ENCODE results near the gene PROCA1.

The PROCA1 gene, protein sequence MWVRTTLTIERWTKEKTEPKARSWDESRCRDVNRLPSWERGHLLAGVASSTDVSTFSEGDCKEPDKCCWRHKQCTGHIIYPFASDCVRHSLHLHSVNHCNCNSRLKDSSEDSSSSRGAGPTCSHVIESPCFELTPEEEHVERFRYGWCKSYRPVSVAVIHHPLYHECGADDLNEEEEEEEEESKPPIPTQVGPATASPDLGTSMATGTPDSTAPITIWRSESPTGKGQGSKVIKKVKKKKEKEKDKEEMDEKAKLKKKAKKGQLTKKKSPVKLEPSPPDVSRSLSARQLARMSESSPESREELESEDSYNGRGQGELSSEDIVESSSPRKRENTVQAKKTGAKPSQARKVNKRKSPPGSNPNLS

DNA sequence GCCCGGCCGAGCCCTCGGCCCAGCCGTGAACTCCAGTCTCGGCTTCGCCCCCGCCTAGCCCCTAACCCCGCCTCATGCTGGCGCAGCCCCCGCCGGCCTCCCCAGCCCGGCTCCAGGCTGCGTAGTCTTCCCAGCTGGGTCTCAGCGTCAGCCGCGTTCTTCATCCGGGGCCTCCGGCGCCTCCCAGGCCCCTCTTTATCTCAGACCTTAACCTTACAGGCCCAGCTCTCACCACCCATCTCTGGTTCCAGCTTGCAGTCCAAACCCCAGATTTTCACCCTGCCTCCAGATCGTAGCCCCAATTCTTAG is at the start of gene PROCA1:
TSS of gene PROCA1 (minus strand) at position 166 of the 309 bp plus-strand sequence. CDS start 228 bp downstream, outside the sequence.
- DNase-seq (ENCODE audit: low spot score): no peak

DNA sequence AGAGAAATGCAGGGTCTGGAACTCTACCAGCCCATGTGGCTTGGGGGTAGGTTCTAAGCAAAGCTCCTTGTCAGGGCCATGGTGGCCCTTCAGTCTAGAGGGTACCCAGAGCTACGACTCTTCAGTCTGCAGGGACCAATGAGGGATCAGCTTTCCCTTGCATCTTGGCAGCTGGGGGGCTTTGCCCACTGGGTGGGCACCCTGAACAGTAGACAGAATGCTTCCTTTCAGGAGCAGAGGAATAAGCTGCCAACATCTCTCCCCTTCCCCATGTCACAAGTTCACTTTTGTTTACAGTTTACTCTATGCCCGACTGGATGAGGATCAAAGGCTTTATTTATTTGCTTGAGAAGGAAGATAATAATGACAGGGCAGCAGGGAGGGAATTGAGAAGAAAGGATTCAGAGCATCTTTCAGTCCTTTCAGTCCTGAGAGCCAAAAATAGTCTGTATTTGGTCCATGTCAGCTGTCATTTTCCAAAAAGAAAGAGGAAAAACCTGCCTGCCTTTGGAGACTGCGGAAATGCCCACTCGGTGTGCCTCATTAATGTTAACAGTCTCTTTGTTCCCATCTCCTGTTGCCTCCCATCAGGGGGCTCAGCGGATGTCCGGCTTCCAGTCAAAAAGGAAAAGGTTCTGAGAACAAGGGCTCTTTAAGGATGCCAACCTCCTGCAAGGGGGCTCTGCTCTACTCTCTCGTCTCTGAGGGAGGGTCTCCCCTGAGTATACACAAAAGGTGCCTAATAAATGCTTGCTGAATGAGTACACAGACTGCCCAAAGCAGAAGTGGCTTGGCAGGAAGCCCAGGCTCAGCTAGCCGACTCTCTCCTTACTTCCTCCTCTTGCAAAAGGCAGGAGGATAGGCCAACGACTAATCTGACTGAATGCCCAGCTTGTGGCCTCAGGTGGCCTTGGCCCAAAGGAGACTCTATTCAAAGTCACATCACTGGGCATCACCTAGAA is 49.2 kb upstream of the PROCA1 start:
- DNase-seq (ENCODE audit: low spot score): no peak

DNA sequence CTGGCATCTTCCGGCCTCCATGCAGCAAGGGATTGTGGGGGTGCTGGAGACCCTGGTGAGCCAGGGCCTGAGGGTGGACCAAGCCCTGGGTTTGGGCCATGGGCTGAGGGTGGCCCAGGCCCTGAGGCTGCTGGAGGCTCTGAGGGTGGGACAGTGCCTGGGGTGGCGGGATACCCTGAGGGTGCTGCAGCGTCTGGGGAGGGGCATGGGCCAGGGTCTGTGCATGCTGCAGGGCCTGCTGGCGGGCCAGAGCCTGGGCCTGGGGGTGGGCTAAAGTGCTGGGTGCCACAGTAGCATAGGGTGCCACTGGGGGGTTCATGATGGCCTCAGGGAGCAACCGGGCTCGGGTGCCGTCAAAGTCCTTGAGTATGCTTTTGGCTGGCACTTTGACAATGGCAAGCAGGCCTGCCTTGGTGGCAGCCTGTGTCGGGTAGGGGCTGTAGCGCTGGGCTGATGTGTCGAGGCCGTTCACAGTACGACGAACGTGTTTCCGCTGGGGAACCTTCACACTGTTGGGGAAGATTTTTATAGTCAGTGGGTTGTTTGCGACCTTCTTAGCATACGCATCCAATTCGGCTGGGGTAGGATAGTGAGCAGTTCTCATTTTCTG is 47.7 kb upstream of the PROCA1 start:
- DNase-seq (ENCODE audit: low spot score): no peak

DNA sequence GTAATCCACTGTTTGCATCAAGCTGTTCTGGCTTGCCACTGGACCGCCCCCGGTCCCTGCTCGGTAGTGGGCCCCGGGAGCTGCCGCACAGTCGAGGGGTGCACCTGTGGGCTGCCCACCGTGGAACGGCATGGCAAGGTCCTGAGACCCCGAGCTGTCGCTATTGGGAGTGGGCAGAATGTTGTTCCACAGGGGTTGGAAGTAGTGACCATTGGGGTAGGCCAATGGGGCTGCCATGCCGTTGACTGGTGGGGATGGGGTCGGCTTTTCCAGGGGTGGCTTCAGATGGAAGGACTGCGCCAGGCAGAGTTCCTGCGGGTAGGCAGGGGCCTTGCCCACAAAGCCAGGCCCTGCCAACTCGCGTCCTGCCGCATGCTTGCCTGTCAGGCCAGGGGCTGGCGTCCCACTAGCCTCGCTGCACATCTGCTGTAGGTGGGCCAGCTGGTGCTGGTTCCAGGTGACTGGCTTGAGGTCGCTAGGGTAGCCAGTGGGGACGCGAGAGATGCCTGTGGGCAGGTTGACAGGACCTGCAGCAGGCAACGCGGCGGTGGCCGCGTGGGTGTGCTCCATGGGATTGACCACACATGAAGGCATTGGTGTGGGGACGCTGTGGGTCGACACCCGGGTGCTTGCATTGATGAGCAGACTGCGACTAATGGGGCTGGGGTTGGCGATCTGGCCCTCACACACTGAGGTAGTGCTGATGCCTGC is 46.9 kb upstream of the PROCA1 start:
- no peak for DNase-seq (ENCODE audit: low spot score)

DNA sequence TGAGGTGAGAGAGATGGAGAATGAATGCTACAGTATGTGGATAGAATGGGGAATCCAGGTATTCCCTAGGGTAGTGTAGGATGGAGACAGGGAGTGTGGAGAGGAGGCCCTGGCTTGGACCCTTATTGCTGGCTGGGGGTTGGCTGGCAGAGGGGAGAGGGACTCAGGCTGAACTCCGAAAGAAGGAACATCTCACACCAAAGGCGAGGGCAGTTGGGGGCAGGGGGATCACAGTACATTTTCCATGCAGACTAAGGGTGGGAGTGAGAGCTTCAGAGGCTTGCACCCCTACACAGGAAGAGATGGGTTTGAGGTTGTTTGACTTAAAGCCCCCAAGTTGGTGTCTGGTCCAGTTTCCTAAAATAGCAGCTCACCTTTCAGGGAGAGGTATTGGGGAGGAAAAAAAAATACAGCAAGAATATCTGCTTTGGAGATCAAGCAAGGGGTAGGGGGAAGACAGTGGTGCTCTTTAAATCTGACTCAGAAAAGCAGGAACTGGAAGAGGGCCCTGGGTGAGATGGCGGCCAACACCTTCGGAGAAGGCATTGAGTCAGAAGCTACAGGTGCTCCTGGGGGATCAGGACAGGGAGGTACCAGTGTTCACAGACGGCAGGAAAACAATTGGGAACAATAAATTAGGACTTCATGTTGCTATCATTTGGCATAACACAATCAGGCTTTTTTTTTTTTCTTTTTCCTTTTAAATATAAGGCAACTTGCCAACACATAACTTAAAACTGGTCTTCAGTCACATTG is 44.5 kb upstream of the PROCA1 start:
- no peak for DNase-seq (ENCODE audit: low spot score)

DNA sequence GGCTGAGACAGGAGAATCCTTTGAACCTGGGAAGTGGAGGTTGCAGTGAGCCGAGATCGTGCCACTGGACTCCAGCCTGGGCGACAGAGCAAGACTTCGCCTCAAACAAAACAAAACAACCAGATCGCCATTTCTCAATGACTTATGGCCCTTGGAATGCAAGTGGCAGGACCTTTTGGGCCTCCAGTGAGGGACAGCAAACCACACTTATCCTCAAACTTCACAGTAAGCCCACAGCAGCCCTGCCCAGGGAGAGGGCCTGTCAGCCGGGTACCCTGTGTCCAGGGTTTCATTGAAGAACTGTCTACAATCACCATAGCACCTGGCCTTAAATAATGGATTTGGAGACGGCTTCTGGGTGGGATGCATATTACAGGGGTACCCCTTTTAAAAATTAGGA is 43.8 kb upstream of the PROCA1 start:
- DNase-seq (ENCODE audit: low spot score): no peak

DNA sequence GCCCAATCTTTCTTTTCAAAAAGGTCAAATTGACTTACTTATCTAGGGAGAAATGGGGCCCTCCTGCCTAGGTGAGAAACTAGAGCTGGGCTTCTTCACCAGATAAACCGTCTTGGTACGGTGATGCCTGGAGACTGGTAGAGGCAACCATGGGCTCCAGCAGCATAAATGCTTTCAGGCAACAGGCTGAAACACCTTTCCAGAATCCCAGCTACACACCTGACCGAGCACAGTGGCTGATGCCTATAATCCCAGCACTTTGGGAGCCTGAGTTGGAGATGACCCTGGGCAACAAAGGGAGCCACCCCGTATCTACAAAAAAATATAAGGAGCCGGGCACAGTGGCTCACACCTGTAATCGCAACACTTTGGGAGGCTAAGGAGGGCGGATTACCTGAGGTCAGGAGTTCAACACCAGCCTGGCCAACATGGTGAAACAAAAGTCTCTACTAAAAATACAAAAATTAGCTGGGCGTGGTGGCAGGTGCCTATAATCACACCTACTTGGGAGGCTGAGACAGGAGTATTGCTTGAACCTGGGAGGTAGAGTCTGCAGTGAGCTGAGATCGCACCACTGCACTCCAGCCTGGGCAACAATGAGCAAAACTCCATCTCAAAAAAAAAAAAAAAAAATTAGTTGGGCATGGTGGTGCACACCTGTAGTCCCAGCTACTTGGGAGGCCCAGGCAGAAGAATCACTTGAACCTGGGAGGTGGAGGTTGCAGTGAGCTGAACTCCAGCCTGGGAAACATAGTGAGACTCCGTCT is 40.1 kb upstream of the PROCA1 start:
- DNase-seq (ENCODE audit: low spot score): no peak

DNA sequence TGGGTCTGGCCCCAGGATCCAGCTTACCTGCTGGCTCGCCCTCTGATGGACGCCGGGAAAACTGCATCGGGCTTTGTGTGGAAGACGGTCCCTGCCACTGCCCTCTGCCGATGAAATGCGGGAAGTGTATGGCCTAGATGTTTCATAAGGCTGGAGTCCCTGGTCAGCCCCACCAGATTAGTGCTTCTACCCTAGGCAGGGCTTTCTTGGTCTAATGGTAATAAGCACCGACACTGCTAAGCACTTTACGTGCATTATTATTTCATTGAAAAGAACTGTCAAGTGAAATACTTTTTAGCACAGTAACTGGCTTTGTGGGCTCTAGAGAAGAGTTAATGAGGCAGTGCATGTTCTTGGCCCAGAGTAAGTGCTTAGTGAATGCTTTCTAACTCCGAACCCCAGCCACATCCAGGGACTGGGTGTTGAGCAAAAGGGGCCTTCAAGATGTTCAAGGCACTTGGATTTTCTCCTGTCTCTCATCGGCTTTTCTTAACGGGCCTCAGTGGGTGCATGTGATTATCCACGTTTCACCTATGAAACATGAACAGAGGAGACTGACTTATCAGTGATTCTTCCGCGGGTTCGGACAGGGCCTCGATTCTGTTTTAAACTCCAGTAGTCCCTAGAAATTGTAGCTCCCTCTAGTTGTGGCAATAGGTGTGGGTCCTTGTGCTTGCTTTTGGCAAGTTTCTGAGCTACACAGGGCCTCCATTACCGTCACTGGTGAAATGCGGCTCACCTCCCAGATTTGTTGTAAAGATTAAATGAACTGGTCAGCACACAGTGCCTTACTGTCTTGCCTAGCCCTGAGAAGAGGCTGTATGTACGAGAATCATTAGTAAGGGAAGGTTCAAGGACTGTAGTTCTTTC is 38.7 kb upstream of the PROCA1 start:
- peak; percentile 90 for DNase-seq (ENCODE audit: low spot score)

DNA sequence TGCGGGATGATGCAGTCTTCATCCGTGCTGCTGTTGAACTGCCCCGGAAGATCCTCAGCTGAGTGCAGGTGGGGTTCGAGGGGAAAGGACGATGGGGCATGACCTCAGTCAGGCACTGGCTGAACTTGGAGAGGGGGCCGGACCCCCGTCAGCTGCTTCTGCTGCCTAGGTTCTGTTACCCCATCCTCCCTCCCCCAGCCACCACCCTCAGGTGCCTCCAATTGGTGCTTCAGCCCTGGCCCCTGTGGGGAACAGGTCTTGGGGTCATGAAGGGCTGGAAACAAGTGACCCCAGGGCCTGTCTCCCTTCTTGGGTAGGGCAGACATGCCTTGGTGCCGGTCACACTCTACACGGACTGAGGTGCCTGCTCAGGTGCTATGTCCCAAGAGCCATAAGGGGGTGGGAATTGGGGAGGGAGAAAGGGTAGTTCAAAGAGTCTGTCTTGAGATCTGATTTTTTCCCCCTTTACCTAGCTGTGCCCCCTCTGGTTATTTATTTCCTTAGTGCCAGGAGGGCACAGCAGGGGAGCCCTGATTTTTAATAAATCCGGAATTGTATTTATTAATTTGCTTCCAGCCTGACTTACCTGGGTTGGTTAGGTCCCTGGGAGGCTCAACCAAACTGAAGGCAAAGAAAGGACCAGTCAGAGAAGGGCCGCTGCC is 38.0 kb upstream of the PROCA1 start:
- no peak for DNase-seq (ENCODE audit: low spot score)

DNA sequence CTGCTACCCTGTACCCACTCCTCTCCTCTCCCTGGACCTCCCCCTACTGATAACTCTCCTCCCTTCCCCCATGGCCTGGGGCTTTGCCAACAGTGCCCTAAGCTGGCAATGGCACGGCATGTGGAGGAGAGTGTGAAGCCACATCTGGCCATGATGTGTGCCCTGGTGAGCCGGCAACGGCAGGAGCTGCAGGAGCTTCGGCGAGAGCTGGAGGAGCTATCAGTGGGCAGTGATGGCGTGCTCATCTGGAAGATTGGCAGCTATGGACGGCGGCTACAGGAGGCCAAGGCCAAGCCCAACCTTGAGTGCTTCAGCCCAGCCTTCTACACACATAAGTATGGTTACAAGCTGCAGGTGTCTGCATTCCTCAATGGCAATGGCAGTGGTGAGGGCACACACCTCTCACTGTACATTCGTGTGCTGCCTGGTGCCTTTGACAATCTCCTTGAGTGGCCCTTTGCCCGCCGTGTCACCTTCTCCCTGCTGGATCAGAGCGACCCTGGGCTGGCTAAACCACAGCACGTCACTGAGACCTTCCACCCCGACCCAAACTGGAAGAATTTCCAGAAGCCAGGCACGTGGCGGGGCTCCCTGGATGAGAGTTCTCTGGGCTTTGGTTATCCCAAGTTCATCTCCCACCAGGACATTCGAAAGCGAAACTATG is 37.3 kb upstream of the PROCA1 start:
- DNase-seq (ENCODE audit: low spot score): no peak

DNA sequence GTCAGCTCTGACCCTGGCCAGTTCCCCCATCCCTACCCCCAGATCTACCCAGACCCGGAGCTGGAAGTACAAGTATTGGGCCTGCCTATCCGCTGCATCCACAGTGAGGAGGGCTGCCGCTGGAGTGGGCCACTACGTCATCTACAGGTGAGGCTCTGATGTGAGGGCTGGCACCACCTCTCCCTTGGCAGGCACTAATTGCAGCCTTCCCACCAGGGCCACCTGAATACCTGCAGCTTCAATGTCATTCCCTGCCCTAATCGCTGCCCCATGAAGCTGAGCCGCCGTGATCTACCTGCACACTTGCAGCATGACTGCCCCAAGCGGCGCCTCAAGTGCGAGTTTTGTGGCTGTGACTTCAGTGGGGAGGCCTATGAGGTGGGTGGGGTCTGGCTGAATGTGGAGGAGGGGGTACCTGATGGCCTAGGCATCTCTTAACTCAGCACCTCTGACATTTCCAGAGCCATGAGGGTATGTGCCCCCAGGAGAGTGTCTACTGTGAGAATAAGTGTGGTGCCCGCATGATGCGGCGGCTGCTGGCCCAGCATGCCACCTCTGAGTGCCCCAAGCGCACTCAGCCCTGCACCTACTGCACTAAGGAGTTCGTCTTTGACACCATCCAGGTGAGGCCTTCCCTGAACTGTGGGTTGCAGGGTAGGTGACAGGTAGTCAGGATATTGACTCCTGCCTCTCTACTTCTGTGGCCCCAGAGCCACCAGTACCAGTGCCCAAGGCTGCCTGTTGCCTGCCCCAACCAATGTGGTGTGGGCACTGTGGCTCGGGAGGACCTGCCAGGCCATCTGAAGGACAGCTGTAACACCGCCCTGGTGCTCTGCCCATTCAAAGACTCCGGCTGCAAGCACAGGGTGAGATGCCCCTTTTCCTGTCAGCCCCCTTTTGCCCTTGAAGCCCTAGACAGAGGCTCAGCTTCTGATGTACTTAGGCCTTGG is 36.4 kb upstream of the PROCA1 start:
- no peak for DNase-seq (ENCODE audit: low spot score)

DNA sequence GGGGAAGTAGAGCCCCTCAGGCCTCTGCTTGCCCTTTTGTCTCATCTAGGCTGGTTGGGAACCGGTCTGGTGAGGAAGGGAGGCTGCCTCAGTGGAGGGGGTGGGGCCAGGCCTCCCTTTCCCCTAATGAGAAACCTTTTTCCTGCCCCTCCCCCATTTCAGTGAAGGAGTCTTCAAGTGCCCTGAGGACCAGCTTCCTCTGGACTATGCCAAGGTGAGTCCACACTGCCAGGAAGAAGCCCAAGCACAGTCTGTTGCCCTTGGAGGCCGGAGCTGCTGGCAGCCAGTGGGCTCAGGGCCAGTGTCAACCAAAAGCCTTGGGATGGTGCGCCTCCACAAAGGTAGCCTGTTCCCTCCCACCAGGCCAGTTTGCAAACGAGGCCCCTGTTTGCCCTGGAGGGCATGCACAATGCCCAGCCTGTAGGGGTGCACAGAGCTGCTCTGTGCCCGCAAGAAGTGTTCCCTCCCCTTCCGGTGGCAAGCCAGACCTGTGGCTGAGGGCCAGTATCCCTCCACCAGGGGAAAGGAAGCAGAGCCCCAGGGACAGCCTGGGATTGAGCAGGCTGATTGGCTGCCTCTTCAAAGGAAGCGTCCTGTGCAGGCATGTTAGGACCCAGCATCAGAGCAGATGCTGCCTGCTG is 35.5 kb upstream of the PROCA1 start:
- DNase-seq (ENCODE audit: low spot score): no peak

DNA sequence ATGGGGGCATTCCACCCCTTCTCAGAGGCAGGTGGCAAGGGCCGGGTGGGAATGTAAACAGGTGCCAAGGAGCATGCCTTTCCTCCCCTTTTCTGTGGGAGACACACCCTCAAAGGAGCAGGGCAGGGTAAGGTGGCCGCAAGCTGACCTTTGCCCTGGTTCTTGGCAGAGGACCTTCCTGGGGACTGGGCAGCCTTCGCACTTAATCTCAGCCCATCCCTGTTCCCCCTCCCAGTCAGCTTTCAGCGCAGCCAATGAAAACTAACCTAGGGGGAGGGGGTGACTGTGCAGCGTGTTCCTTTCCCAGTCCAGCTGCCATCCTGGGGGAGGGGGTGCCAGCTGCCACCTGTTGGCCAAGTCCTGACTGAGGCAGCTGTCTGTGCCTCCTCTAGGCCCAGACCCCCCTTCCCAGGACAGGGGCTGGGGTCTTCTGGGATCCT is 34.9 kb upstream of the PROCA1 start:
- no peak for DNase-seq (ENCODE audit: low spot score)

DNA sequence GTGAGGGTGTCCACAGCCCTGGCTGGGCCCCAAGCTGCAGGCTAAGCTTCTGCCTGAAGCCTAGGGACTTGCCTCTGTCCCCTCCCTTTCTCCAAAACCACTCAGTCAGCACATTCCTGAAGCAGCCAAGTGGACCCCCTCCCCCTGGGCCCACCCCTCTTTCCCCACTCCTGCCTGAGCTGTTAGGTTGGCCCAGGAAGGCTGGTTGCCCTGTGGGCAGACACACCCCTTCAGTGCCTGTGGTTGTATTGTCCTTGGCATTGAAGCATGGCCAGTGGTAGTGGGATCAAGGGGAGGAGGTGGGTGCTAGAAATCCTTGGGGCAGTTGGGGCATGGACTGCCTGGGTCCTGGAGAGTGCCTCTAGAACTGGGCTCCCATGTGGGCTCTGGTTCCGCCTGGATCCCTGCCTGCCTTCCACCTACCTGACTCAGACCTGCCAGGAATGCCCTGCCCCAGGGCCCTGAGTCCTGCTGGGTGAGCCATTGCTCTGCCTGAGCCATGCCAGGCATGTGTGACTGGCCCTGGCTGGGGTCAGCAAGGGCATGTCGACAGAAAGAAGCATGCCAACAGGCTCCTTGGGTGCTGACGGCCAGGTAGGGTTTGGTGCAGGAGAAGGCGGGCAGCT is 34.2 kb upstream of the PROCA1 start:
- peak; percentile 48 for DNase-seq (ENCODE audit: low spot score)

DNA sequence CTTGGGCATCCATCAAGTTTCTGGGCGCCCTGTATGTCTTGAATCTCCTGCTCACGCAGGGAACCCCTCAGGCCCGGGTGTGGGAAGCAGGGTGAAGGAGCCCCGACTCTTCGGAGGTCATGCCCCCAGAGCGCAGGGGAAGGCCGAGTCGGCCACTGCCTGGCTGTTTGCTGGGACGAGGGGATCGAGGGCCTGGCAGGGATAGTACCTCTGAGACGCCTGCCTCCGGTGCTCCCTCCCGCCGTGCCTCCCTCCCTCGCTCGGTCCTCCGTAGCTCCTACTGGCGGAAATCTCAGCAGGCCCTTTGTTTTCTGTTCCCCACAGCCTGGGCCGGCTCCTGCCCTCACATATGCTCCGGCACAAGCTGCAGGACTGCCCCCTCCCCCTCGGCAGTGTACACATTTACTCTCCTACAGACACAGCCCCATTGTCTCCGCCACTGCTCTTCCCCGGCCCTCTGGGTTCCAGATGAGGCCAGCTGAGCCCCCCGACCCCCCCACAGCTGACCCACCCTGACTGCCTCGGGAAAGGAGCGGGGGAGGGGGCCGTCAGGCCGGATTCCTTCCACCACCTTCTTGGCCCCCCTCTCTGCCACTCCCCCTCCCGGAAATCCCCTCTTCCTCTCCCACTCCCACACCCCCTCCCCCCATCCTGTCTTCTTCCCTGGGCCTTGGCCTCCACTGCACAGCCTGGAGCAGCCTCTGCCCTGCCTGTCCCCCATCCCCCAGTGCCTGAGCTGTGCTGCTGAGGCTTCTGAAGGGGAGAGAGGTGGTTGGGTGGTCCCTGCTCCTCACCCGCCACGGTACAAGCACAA is 33.5 kb upstream of the PROCA1 start:
- DNase-seq (ENCODE audit: low spot score): peak; percentile 52
